IPS DF 6.9 (cell line): ENCODE measurements around the gene UNCX.
A peak's percentile ranks its signal among the peaks of the same experiment; 100 is the strongest.

Source experiments
- DNase-seq: peaks from one replicate; pipeline ENCODE4 v3.0.0-alpha.2; 2013; ENCODE audit warnings: low read depth, low spot score
- H3K27ac ChIP-seq: one replicate; pipeline ENCODE4 v1.5.1; 2013; ENCODE audit warnings: low read length, control low read depth
- H3K27me3 ChIP-seq: 2 replicates; pipeline ENCODE4 v1.6.1; 2013; ENCODE audit warnings: mild to moderate bottlenecking, low read length; ENCODE audit not compliant: control insufficient read depth, insufficient read depth
- H3K36me3 ChIP-seq: 2 replicates; pipeline ENCODE4 v1.6.1; 2013; ENCODE audit warnings: low read length; ENCODE audit not compliant: control insufficient read depth, insufficient read depth
- H3K4me1 ChIP-seq: 2 replicates; pipeline ENCODE4 v1.6.1; 2013; ENCODE audit warnings: low read length; ENCODE audit not compliant: control insufficient read depth, insufficient read depth
- H3K4me3 ChIP-seq: 2 replicates; pipeline ENCODE4 v1.5.1; 2013; ENCODE audit warnings: mild to moderate bottlenecking, low read length
- H3K9me3 ChIP-seq: 2 replicates; pipeline ENCODE4 v1.6.1; 2013; ENCODE audit warnings: low read length, inconsistent platforms; ENCODE audit not compliant: control insufficient read depth, insufficient read depth
- WGBS: extraction: QIAGEN DNeasy Blood & Tissue Kit; methylation state at CpG from one replicate; pipeline ENCODE4 v1.1.7; 2013; ENCODE audit warnings: mixed read lengths, missing lambda C conversion rate; ENCODE audit not compliant: insufficient read length, insufficient coverage; 5-methylcytosine and 5-hydroxymethylcytosine counted together

UNCX gene

GRCh38 chr7:1214516-1214915 is 18.2 kb upstream of the UNCX start:
- H3K27me3 ChIP-seq: no peaks in the 10 kb centered on the region

GRCh38 chr7:1218541-1219165 is 14.0 kb upstream of the UNCX start:
- Histone ChIP-seq H3K4me3 (no peak overlapping the region), H3K27ac (no peak overlapping the region), H3K27me3 (peaks cover 26% of the 10 kb centered on the region), H3K4me1 (no peaks in the 10 kb centered on the region), H3K9me3 (no peaks in the 10 kb centered on the region), H3K36me3 (no peaks in the 10 kb centered on the region)
- WGBS: no CpG with 5 or more reads among the region's 24 CpGs
- no peak for DNase-seq

More at GRCh38 chr7:1214516-1214915, 18.2 kb upstream of the UNCX start:
- Histone ChIP-seq H3K36me3 (no peaks in the 10 kb centered on the region), H3K4me3 (no peak overlapping the region), H3K27ac (no peak overlapping the region), H3K9me3 (no peaks in the 10 kb centered on the region), H3K4me1 (no peaks in the 10 kb centered on the region)
- no peak for DNase-seq
- WGBS: no CpG with 5 or more reads among the region's 18 CpGs

GRCh38 chr7:1219498-1219897 is 13.2 kb upstream of the UNCX start:
- no peak overlapping the region for H3K4me3 ChIP-seq
- no CpG with 5 or more reads among the region's 9 CpGs for WGBS
- H3K36me3 ChIP-seq: no peaks in the 10 kb centered on the region
- H3K9me3 ChIP-seq: no peaks in the 10 kb centered on the region
- no peaks in the 10 kb centered on the region for H3K4me1 ChIP-seq
- no peak for DNase-seq
- no peak overlapping the region for H3K27ac ChIP-seq
- H3K27me3 ChIP-seq: peaks cover 33% of the 10 kb centered on the region

GRCh38 chr7:1220000-1220726 is 12.5 kb upstream of the UNCX start:
- H3K36me3 ChIP-seq: no peaks in the 10 kb centered on the region
- no peak for DNase-seq
- no peaks in the 10 kb centered on the region for H3K9me3 ChIP-seq
- no peaks in the 10 kb centered on the region for H3K4me1 ChIP-seq
- no peak overlapping the region for H3K4me3 ChIP-seq
- no peak overlapping the region for H3K27ac ChIP-seq
- peaks cover 38% of the 10 kb centered on the region for H3K27me3 ChIP-seq
- no CpG with 5 or more reads among the region's 13 CpGs for WGBS

GRCh38 chr7:1220977-1221745 is 11.5 kb upstream of the UNCX start:
- H3K27ac ChIP-seq: no peak overlapping the region
- H3K27me3 ChIP-seq: peaks cover 46% of the 10 kb centered on the region
- H3K4me3 ChIP-seq: no peak overlapping the region
- H3K36me3 ChIP-seq: no peaks in the 10 kb centered on the region
- no peaks in the 10 kb centered on the region for H3K9me3 ChIP-seq
- no CpG with 5 or more reads among the region's 22 CpGs for WGBS
- no peak for DNase-seq
- H3K4me1 ChIP-seq: no peaks in the 10 kb centered on the region

GRCh38 chr7:1223196-1223981 is 9.3 kb upstream of the UNCX start:
- no CpG with 5 or more reads among the region's 23 CpGs for WGBS
- DNase-seq: no peak
- Histone ChIP-seq H3K36me3 (no peaks in the 10 kb centered on the region), H3K4me3 (no peak overlapping the region), H3K9me3 (no peaks in the 10 kb centered on the region), H3K4me1 (peaks cover 8% of the 10 kb centered on the region), H3K27ac (no peak overlapping the region), H3K27me3 (peaks cover 64% of the 10 kb centered on the region)

- Histone ChIP-seq H3K4me3 (peak overlapping the region; percentile 6; the same call in 1 of the 2 replicates), H3K27ac (no peak overlapping the region), H3K27me3 (peaks cover 66% of the 10 kb centered on the region), H3K9me3 (no peaks in the 10 kb centered on the region), H3K36me3 (no peaks in the 10 kb centered on the region), H3K4me1 (peaks cover 8% of the 10 kb centered on the region)
- no peak for DNase-seq
- no CpG with 5 or more reads among the region's 66 CpGs for WGBS
Observed at GRCh38 chr7:1224086-1224716, 8.5 kb upstream of the UNCX start.

- DNase-seq: no peak
- no peak overlapping the region for H3K4me3 ChIP-seq
- peaks cover 8% of the 10 kb centered on the region for H3K4me1 ChIP-seq
- no peaks in the 10 kb centered on the region for H3K36me3 ChIP-seq
- H3K27me3 ChIP-seq: peaks cover 66% of the 10 kb centered on the region
- no CpG with 5 or more reads among the region's 11 CpGs for WGBS
- no peak overlapping the region for H3K27ac ChIP-seq
- H3K9me3 ChIP-seq: no peaks in the 10 kb centered on the region
Observed at GRCh38 chr7:1225030-1225429, 7.6 kb upstream of the UNCX start.

GRCh38 chr7:1225441-1226185 is 7.1 kb upstream of the UNCX start:
- H3K4me1 ChIP-seq: peaks cover 8% of the 10 kb centered on the region
- H3K36me3 ChIP-seq: no peaks in the 10 kb centered on the region
- no peak overlapping the region for H3K27ac ChIP-seq
- DNase-seq: no peak
- H3K9me3 ChIP-seq: no peaks in the 10 kb centered on the region
- peaks cover 70% of the 10 kb centered on the region for H3K27me3 ChIP-seq
- H3K4me3 ChIP-seq: no peak overlapping the region
- no CpG with 5 or more reads among the region's 52 CpGs for WGBS
